GM18498 (cell line): Measurements from ENCODE around the gene VAV3.

Experiments used
- ATAC-seq: cut with Tn5 transposase; IDR thresholded peaks from one replicate; pipeline ENCODE4 v1.9.1; 2021; ENCODE audit warnings: mild to moderate bottlenecking, moderate library complexity; ENCODE audit not compliant: unreplicated experiment

The VAV3 gene

GRCh38 chr1:107939256-107939655 is 25.7 kb downstream of the VAV3 start:
- ATAC-seq, result no peak

- peak; percentile 39 for ATAC-seq
Observed at GRCh38 chr1:107936498-107937481, 28.2 kb downstream of the VAV3 start.

- ATAC-seq, result peak; percentile 88
Observed at GRCh38 chr1:107935396-107936064, 29.4 kb downstream of the VAV3 start.

GRCh38 chr1:107934578-107934977 is 30.4 kb downstream of the VAV3 start:
- ATAC-seq, result no peak

- ATAC-seq, result no peak
Observed at GRCh38 chr1:107933736-107934135, 31.2 kb downstream of the VAV3 start.

GRCh38 chr1:107930292-107930691 is 34.7 kb downstream of the VAV3 start:
- ATAC-seq, result no peak

GRCh38 chr1:107927820-107928219 is 37.2 kb downstream of the VAV3 start:
- no peak for ATAC-seq

- ATAC-seq, result no peak
Observed at GRCh38 chr1:107926436-107927080, 38.4 kb downstream of the VAV3 start.

GRCh38 chr1:107925565-107925964 is 39.4 kb downstream of the VAV3 start:
- no peak for ATAC-seq

- no peak for ATAC-seq
Observed at GRCh38 chr1:107920999-107921398, 44.0 kb downstream of the VAV3 start.

GRCh38 chr1:107920561-107920960 is 44.4 kb downstream of the VAV3 start:
- ATAC-seq, result no peak

- no peak for ATAC-seq
Observed at GRCh38 chr1:107919953-107920352, 45.0 kb downstream of the VAV3 start.

GRCh38 chr1:107914119-107914765 is 50.7 kb downstream of the VAV3 start:
- ATAC-seq, result no peak

GRCh38 chr1:107912656-107913055 is 52.3 kb downstream of the VAV3 start:
- ATAC-seq, result no peak

GRCh38 chr1:107900090-107900945 is 64.7 kb downstream of the VAV3 start:
- ATAC-seq, result no peak

GRCh38 chr1:107899655-107900054 is 65.3 kb downstream of the VAV3 start:
- ATAC-seq, result no peak

- no peak for ATAC-seq
Observed at GRCh38 chr1:107897438-107898345, 67.3 kb downstream of the VAV3 start.

GRCh38 chr1:107896936-107897335 is 68.0 kb downstream of the VAV3 start:
- ATAC-seq, result no peak

GRCh38 chr1:107896401-107896800 is 68.6 kb downstream of the VAV3 start:
- no peak for ATAC-seq
